Activated gamma-delta T cell treated with anti-CD3 and anti-CD28 coated beads, Interleukin-2, amount 50 U/mL, for 16 hours (primary cell): ENCODE measurements around the gene PACRG.

Experiments
- DNase-seq: peaks from one replicate; pipeline ENCODE4 v3.0.0-alpha.2; 2020; ENCODE audit warnings: low read depth

PACRG gene

GRCh38 chr6:162710419-162710818, 17.4 kb upstream of the PACRG start:
- DNase-seq, result no peak

- no peak for DNase-seq
These were observed 16.8 kb upstream of the PACRG start for GRCh38 chr6:162710936-162711335.

- no peak for DNase-seq
These were observed 16.4 kb upstream of the PACRG start for GRCh38 chr6:162711376-162711775.

GRCh38 chr6:162712694-162713093, 15.1 kb upstream of the PACRG start:
- DNase-seq, result no peak

GRCh38 chr6:162713974-162714780, 13.6 kb upstream of the PACRG start:
- no peak for DNase-seq

- no peak for DNase-seq
These were observed 12.2 kb upstream of the PACRG start for GRCh38 chr6:162715601-162716000.

- DNase-seq, result no peak
These were observed 8.2 kb upstream of the PACRG start for GRCh38 chr6:162719528-162719927.

- no peak for DNase-seq
These were observed 6.4 kb upstream of the PACRG start for GRCh38 chr6:162721404-162721687.

GRCh38 chr6:162722226-162722625, 5.5 kb upstream of the PACRG start:
- DNase-seq, result no peak

- no peak for DNase-seq
These were observed 5.1 kb upstream of the PACRG start for GRCh38 chr6:162722633-162723032.

GRCh38 chr6:162726947-162727321, 840 bp upstream of the PACRG start:
- peak; percentile 1 for DNase-seq

- DNase-seq, result no peak
These were observed 423 bp downstream of the PACRG start for GRCh38 chr6:162728197-162728596.

- no peak for DNase-seq
These were observed 932 bp downstream of the PACRG start for GRCh38 chr6:162728706-162729105.

- DNase-seq, result no peak
These were observed 2.7 kb downstream of the PACRG start for GRCh38 chr6:162730502-162730901.

GRCh38 chr6:162733489-162733888, 5.7 kb downstream of the PACRG start:
- no peak for DNase-seq

- DNase-seq, result no peak
These were observed 9.2 kb downstream of the PACRG start for GRCh38 chr6:162736961-162737360.

- no peak for DNase-seq
These were observed 23.0 kb downstream of the PACRG start for GRCh38 chr6:162750776-162751175.

GRCh38 chr6:162751211-162751859, 23.6 kb downstream of the PACRG start:
- no peak for DNase-seq

GRCh38 chr6:162753775-162754174, 26.0 kb downstream of the PACRG start:
- no peak for DNase-seq

- DNase-seq, result no peak
These were observed 42.4 kb downstream of the PACRG start for GRCh38 chr6:162770136-162770535.

GRCh38 chr6:162770955-162771354, 43.2 kb downstream of the PACRG start:
- no peak for DNase-seq

- no peak for DNase-seq
These were observed 44.7 kb downstream of the PACRG start for GRCh38 chr6:162772466-162772865.

GRCh38 chr6:162773996-162774395, 46.2 kb downstream of the PACRG start:
- DNase-seq, result no peak

GRCh38 chr6:162777091-162777490, 49.3 kb downstream of the PACRG start:
- DNase-seq, result no peak
